Pancreas (tissue), 10 donors: ENCODE data around the gene RAPGEF4. TPM values are rescaled to one million over a fixed set of nuclear protein-coding genes. Genes with fewer than 3 reads are reported as not detected.

Experiments
- ATAC-seq, 4 donors: fragments of 200-7000 bp; cut with Tn5 transposase; one replicate each; pipeline versions ENCODE4 v1.8.0 to v1.9.1; 2020; ENCODE audit warnings: mild to moderate bottlenecking in 4 of 4, moderate library complexity in 4 of 4
- DNase-seq, 6 donors: peaks; one replicate each; pipeline ENCODE4 v3.0.0-alpha.2; 2020
- FAIRE-seq: peaks from 2 replicates; lab custom pipeline; 2012; peaks lifted over from hg19 to GRCh38; lab: Jason Lieb, UNC
- H3K27ac ChIP-seq, 4 donors: fragments of 200-600 bp; sonication (generic); 1 replicate in 3 of 4; 2 replicates in 1 of 4; pipeline versions ENCODE4 v1.5.0 to v1.8.0; 2020
- H3K27me3 ChIP-seq, 4 donors: fragments of 200-600 bp; one replicate each; pipeline ENCODE4 v1.8.0; 2021
- H3K36me3 ChIP-seq, 3 donors: fragments of 200-600 bp; sonication (generic) in 1 of 3; one replicate each; pipeline versions ENCODE4 v1.5.0 to v1.8.0; 2020 to 2021
- H3K4me1 ChIP-seq, 3 donors: fragments of 200-600 bp; one replicate each; pipeline ENCODE4 v1.8.0; 2021
- H3K4me3 ChIP-seq, 4 donors: fragments of 200-600 bp; sonication (generic) in 2 of 4; one replicate each; pipeline versions ENCODE4 v1.5.0 to v1.8.0; 2020 to 2021
- H3K9me3 ChIP-seq, 4 donors: fragments of 200-600 bp; one replicate each; pipeline ENCODE4 v1.8.0; 2021
- CTCF ChIP-seq, 4 donors: fragments of 200-600 bp; sonication (generic) in 3 of 4; IDR thresholded peaks; one replicate each; pipeline versions ENCODE4 v1.5.0 to v1.8.0; 2021; ENCODE audit warnings: antibody characterized with exemption in 4 of 4
- WGBS, 2 donors: extraction: QIAGEN DNeasy Blood & Tissue Kit; methylation state at CpG; one replicate each; pipeline ENCODE4 v1.1.7; 2013; 5-methylcytosine and 5-hydroxymethylcytosine counted together
- intact Hi-C, 3 donors: fragments of 100-400 bp; cut with DNase I; formaldehyde crosslinking; loops; one replicate each; pipeline versions ENCODE4 v1.11.1 to v1.14.2; 2022
- polyA plus RNA-seq, 2 donors: library from polyadenylated mRNA; stranded (reverse); fragments of 200-250 nt; gene quantifications; one replicate each; pipeline ENCODE4 v1.2.3, GENCODE V29; 2013
- total RNA-seq, 6 donors: library from RNA; stranded (reverse); fragmentation: NEBNext Ultra II Directional in 4 of 6; extraction: Animal tissue kit (Norgen Biotek cat#: 25700) in 4 of 6; gene quantifications; one replicate each; pipeline versions ENCODE4 v1.2.1 to v1.2.4, GENCODE V29; 2021 to 2023
- donor health status: healthy with polysubstance abuse.
- donor health status: DM: no; HTN: no; CAD: no; lungs with moderate emphysema.
- donor health status: DM: no; HTN: no; CAD: no.
- donor health status: control.
- donor health status: control.
- donor health status: Bipolar disorder and iron deficiency.
- donor health status: DM: yes; HTN: yes; CAD: no.
- donor health status: DM: no; HTN: no; CAD: no.
- donor health status: DM: no; HTN: no; CAD: no.
- donor health status: DM: yes; HTN: yes; CAD: no.

RAPGEF4 gene
- total and polyA plus RNA-seq, 8 donors = 2.1 to 9.0 (median 5.1) TPM

GRCh38 chr2:172945510-172945850 is 209.8 kb downstream of the RAPGEF4 start:
- WGBS, 2 donors = 84 to 85% methylated on average over 2 of the region's 2 CpGs
- Histone ChIP-seq H3K4me3 (no peak overlapping the region), H3K27me3 (no peaks in the 10 kb centered on the region), H3K4me1 (no peaks in the 10 kb centered on the region), H3K36me3 (no peaks in the 10 kb centered on the region), H3K9me3 (no peaks in the 10 kb centered on the region), H3K27ac (no peak overlapping the region)
- TF ChIP-seq CTCF (IDR thresholded peaks at IDR 0.05) = no peak
- DNase-seq = no peak
- no peak for FAIRE-seq
- intact Hi-C loops = no loop called here
- ATAC-seq = no peak

GRCh38 chr2:172947461-172948153 is 212.0 kb downstream of the RAPGEF4 start:
- H3K27ac ChIP-seq = no peak overlapping the region
- intact Hi-C loops = no loop called here
- no peak for ATAC-seq
- no peak for TF ChIP-seq CTCF (IDR thresholded peaks at IDR 0.05)
- no peaks in the 10 kb centered on the region for H3K4me1 ChIP-seq
- FAIRE-seq = no peak
- H3K4me3 ChIP-seq = no peak overlapping the region
- H3K9me3 ChIP-seq = no peaks in the 10 kb centered on the region
- no peaks in the 10 kb centered on the region for H3K36me3 ChIP-seq
- WGBS, 2 donors = 76 to 80% methylated on average over 3 of the region's 3 CpGs
- no peak for DNase-seq
- no peaks in the 10 kb centered on the region for H3K27me3 ChIP-seq

- no peaks in the 10 kb centered on the region for H3K4me1 ChIP-seq
- H3K27ac ChIP-seq = no peak overlapping the region
- intact Hi-C loops = no loop called here
- no peaks in the 10 kb centered on the region for H3K9me3 ChIP-seq
- H3K36me3 ChIP-seq = no peaks in the 10 kb centered on the region
- DNase-seq (no peak), FAIRE-seq (peak; percentile 45), ATAC-seq (no peak)
- H3K27me3 ChIP-seq = no peaks in the 10 kb centered on the region
- H3K4me3 ChIP-seq = no peak overlapping the region
- no peak for TF ChIP-seq CTCF (IDR thresholded peaks at IDR 0.05)
These were observed 213.9 kb downstream of the RAPGEF4 start for GRCh38 chr2:172949522-172949921.

- FAIRE-seq = no peak
- Histone ChIP-seq H3K4me3 (no peak overlapping the region), H3K36me3 (no peaks in the 10 kb centered on the region), H3K27ac (no peak overlapping the region), H3K27me3 (no peaks in the 10 kb centered on the region), H3K9me3 (no peaks in the 10 kb centered on the region), H3K4me1 (no peaks in the 10 kb centered on the region)
- no peak for TF ChIP-seq CTCF (IDR thresholded peaks at IDR 0.05)
- ATAC-seq = no peak
- DNase-seq = no peak
- intact Hi-C loops = no loop called here
These were observed 214.9 kb downstream of the RAPGEF4 start for GRCh38 chr2:172950565-172950964.

- Histone ChIP-seq H3K9me3 (no peaks in the 10 kb centered on the region), H3K27me3 (no peaks in the 10 kb centered on the region), H3K4me1 (no peaks in the 10 kb centered on the region), H3K27ac (no peak overlapping the region), H3K4me3 (no peak overlapping the region), H3K36me3 (no peaks in the 10 kb centered on the region)
- intact Hi-C loops = no loop called here
- no peak for FAIRE-seq
- DNase-seq = no peak
- WGBS, 2 donors = 91 to 97% methylated on average over 2 of the region's 2 CpGs
- no peak for ATAC-seq
- no peak for TF ChIP-seq CTCF (IDR thresholded peaks at IDR 0.05)
These were observed 215.9 kb downstream of the RAPGEF4 start for GRCh38 chr2:172951554-172951953.
